ENCODE data around the gene TMEM247. TPM values are rescaled to one million over a fixed set of nuclear protein-coding genes. Genes with fewer than 3 reads are reported as not detected.

TMEM247 gene
- total and polyA plus RNA-seq, 2 donors from 2014 or later = not detected

DNA sequence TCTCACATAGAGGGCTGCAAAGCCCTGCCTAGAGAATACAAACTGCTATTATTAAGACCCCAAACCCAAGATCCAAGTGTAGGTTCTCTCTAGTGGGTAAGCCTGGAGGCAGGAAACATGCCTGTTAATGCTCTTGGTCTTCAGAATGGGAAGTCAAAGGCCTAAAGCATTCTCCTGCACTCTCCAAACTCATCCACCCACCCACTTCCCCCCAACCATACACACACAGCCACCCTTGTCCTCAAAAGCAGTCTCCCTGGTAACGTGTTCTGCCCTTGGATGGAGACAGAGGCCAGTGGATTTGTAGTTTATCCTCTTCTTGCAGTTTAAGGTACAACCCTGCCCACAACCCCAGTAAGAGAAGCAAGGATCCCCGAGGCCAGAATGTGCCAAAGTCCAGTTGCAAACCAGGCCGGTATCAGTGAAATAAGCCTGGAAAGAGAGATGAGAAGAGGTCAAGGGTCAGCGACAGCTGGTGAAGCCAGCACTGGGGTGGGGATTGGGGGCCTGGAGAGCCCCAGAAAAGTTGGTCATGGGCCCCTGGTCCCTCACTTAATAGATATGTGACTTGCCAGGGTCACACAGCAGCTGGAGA, 23.0 kb downstream of the TMEM247 start:
- no peak overlapping the region for H3K4me3 ChIP-seq (ENCODE audit: low read length in 3 of 3)
- H3K27ac ChIP-seq (ENCODE audit: low read depth in 2 of 2, low read length in 2 of 2) = no peak overlapping the region
- H3K9ac ChIP-seq (ENCODE audit: low read length in 3 of 3) = no peak overlapping the region
- intact Hi-C loops (cut with DNase I) = no loop called here
- H3K27me3 ChIP-seq (ENCODE audit: control insufficient read depth, insufficient read depth, low read length) = no peaks in the 10 kb centered on the region
- no peaks in the 10 kb centered on the region for H3K9me3 ChIP-seq (ENCODE audit: control insufficient read depth in 2 of 3, insufficient read depth in 1 of 3, low read length in 3 of 3)
- FAIRE-seq = no peak
- no peaks in the 10 kb centered on the region for H3K36me3 ChIP-seq (ENCODE audit: control insufficient read depth in 2 of 3, insufficient read depth in 3 of 3, low read length in 3 of 3)
- TF ChIP-seq, protein P1, sequence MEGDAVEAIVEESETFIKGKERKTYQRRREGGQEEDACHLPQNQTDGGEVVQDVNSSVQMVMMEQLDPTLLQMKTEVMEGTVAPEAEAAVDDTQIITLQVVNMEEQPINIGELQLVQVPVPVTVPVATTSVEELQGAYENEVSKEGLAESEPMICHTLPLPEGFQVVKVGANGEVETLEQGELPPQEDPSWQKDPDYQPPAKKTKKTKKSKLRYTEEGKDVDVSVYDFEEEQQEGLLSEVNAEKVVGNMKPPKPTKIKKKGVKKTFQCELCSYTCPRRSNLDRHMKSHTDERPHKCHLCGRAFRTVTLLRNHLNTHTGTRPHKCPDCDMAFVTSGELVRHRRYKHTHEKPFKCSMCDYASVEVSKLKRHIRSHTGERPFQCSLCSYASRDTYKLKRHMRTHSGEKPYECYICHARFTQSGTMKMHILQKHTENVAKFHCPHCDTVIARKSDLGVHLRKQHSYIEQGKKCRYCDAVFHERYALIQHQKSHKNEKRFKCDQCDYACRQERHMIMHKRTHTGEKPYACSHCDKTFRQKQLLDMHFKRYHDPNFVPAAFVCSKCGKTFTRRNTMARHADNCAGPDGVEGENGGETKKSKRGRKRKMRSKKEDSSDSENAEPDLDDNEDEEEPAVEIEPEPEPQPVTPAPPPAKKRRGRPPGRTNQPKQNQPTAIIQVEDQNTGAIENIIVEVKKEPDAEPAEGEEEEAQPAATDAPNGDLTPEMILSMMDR (IDR thresholded peaks at IDR 0.05; ENCODE audit: borderline replicate concordance, extremely low read depth, insufficient read depth) = no peak
- DNase-seq = no peak
- no peaks in the 10 kb centered on the region for H3K4me1 ChIP-seq (ENCODE audit: control insufficient read depth in 2 of 3, insufficient read depth in 2 of 3, low read depth in 1 of 3, low read length in 3 of 3)

DNA sequence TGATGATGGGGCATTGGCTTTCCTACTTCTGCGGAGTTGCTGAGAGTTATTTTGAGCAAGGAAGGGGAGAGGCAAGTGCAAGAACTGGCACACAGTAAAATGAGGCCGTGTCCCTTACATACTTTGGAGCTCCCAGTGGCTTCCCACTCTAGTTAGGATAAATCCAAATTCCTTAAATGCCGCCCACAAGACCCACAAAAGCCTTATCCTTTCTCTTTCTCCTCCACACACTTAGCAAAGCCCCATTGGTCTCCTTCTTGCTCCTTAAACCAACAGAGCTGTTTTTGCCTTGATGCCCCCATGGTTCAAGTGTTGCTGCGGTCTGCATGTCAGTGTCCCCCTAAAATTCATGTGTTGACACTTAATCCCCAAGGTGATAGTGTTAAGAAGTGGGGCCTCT, 24.3 kb downstream of the TMEM247 start:
- H3K4me3 ChIP-seq (ENCODE audit: low read length in 3 of 3) = no peak overlapping the region
- intact Hi-C loops (cut with DNase I) = no loop called here

DNA sequence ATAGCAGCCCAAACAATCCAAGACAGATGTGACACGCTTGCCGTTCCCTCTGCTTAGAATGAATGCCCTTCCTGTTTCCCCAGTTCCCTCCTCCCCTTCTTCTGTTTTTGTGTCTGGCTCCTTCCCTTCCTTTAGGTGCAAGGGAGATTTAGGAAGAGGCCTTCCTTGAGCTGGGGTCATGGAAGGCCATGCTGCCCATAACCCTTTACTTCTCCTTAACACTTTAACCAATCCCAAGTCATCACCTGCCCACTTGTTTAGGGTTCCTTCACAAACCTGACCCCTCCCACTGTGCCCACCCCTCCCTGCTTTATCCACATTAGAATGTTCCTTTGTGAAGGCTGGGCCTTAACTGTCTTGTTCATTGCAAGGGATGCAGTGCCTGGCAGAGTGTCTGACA, 24.9 kb downstream of the TMEM247 start:
- no peaks in the 10 kb centered on the region for H3K36me3 ChIP-seq (ENCODE audit: control insufficient read depth in 2 of 3, insufficient read depth in 3 of 3, low read length in 3 of 3)
- H3K27me3 ChIP-seq (ENCODE audit: control insufficient read depth, insufficient read depth, low read length) = no peaks in the 10 kb centered on the region
- FAIRE-seq = no peak
- no peak overlapping the region for H3K27ac ChIP-seq (ENCODE audit: low read depth in 2 of 2, low read length in 2 of 2)
- no peak overlapping the region for H3K4me3 ChIP-seq (ENCODE audit: low read length in 3 of 3)
- no peaks in the 10 kb centered on the region for H3K9me3 ChIP-seq (ENCODE audit: control insufficient read depth in 2 of 3, insufficient read depth in 1 of 3, low read length in 3 of 3)
- no peak for DNase-seq
- intact Hi-C loops (cut with DNase I) = no loop called here
- no peak overlapping the region for H3K9ac ChIP-seq (ENCODE audit: low read length in 3 of 3)
- TF ChIP-seq, protein P1 (IDR thresholded peaks at IDR 0.05; ENCODE audit: borderline replicate concordance, extremely low read depth, insufficient read depth) = no peak
- H3K4me1 ChIP-seq (ENCODE audit: control insufficient read depth in 2 of 3, insufficient read depth in 2 of 3, low read depth in 1 of 3, low read length in 3 of 3) = no peaks in the 10 kb centered on the region

More for the DNA sequence above, 24.3 kb downstream of the TMEM247 start:
- no peak for FAIRE-seq
- H3K36me3 ChIP-seq (ENCODE audit: control insufficient read depth in 2 of 3, insufficient read depth in 3 of 3, low read length in 3 of 3) = no peaks in the 10 kb centered on the region
- no peak overlapping the region for H3K9ac ChIP-seq (ENCODE audit: low read length in 3 of 3)
- no peaks in the 10 kb centered on the region for H3K9me3 ChIP-seq (ENCODE audit: control insufficient read depth in 2 of 3, insufficient read depth in 1 of 3, low read length in 3 of 3)
- no peaks in the 10 kb centered on the region for H3K27me3 ChIP-seq (ENCODE audit: control insufficient read depth, insufficient read depth, low read length)
- no peak for DNase-seq
- no peak overlapping the region for H3K27ac ChIP-seq (ENCODE audit: low read depth in 2 of 2, low read length in 2 of 2)
- no peaks in the 10 kb centered on the region for H3K4me1 ChIP-seq (ENCODE audit: control insufficient read depth in 2 of 3, insufficient read depth in 2 of 3, low read depth in 1 of 3, low read length in 3 of 3)
- TF ChIP-seq, protein P1 (IDR thresholded peaks at IDR 0.05; ENCODE audit: borderline replicate concordance, extremely low read depth, insufficient read depth) = no peak
